Hepatocyte (in vitro differentiated cells): ENCODE measurements around the gene NARS2. TPM values are rescaled to one million over a fixed set of nuclear protein-coding genes. Genes with fewer than 3 reads are reported as not detected.
"Not testable (repeated sequence)": the region's sequence is repeated elsewhere in the genome, so short reads cannot be mapped to it uniquely, and the experiment has no call there.

Experiments used
- DNase-seq: peaks from one replicate; pipeline ENCODE4 v3.0.0-alpha.2; 2016; ENCODE audit warnings: low spot score
- H2AFZ ChIP-seq: fragments of 200-600 bp; sonication (generic); 2 replicates; pipeline ENCODE4 v1.6.0; 2016; ENCODE audit warnings: antibody characterized with exemption, mild to moderate bottlenecking
- H3K27ac ChIP-seq: fragments of 200-600 bp; sonication (generic); 2 replicates; pipeline ENCODE4 v1.5.1; 2016; ENCODE audit warnings: mild to moderate bottlenecking
- H3K27me3 ChIP-seq: fragments of 200-600 bp; sonication (generic); 2 replicates; pipeline ENCODE4 v1.6.1; 2016
- H3K36me3 ChIP-seq: fragments of 200-600 bp; sonication (generic); replicated peaks from 2 replicates; pipeline ENCODE4 v1.5.1; 2016; ENCODE audit warnings: low read depth; ENCODE audit not compliant: insufficient read depth
- H3K4me1 ChIP-seq: fragments of 200-600 bp; sonication (generic); 2 replicates; pipeline ENCODE4 v1.5.1; 2016; ENCODE audit warnings: mild to moderate bottlenecking, moderate library complexity; ENCODE audit not compliant: insufficient read depth
- H3K4me2 ChIP-seq: fragments of 200-600 bp; sonication (generic); 2 replicates; pipeline ENCODE4 v1.6.0; 2016
- H3K4me3 ChIP-seq: fragments of 200-600 bp; sonication (generic); 2 replicates; pipeline ENCODE4 v1.5.1; 2016; ENCODE audit warnings: mild to moderate bottlenecking
- H3K79me2 ChIP-seq: fragments of 200-600 bp; sonication (generic); 2 replicates; pipeline ENCODE4 v1.6.0; 2017; ENCODE audit warnings: mild to moderate bottlenecking
- H3K9me2 ChIP-seq: fragments of 200-600 bp; sonication (generic); replicated peaks from 2 replicates; pipeline ENCODE4 v1.6.0; 2017; ENCODE audit warnings: mild to moderate bottlenecking; ENCODE audit not compliant: insufficient read depth
- H3K9me3 ChIP-seq: fragments of 200-600 bp; sonication (generic); 2 replicates; pipeline ENCODE4 v1.5.1; 2016; ENCODE audit warnings: low read depth, mild to moderate bottlenecking
- H4K20me1 ChIP-seq: fragments of 200-600 bp; sonication (generic); 2 replicates; pipeline ENCODE4 v1.6.0; 2016; ENCODE audit warnings: mild to moderate bottlenecking; ENCODE audit not compliant: insufficient read depth, poor library complexity, severe bottlenecking
- CTCF ChIP-seq: fragments of 200-600 bp; sonication (generic); IDR thresholded peaks from 2 replicates; pipeline ENCODE4 v1.5.1; 2016; ENCODE audit warnings: antibody characterized with exemption, mild to moderate bottlenecking; ENCODE audit not compliant: poor library complexity
- EZH2 ChIP-seq: fragments of 200-600 bp; sonication (generic); IDR thresholded peaks from 2 replicates; pipeline ENCODE4 v1.6.1; 2016; ENCODE audit warnings: antibody characterized with exemption, mild to moderate bottlenecking, borderline replicate concordance
- EZH2phosphoT487 ChIP-seq: fragments of 200-600 bp; sonication (generic); IDR thresholded peaks from one replicate; pipeline ENCODE4 v1.6.1; 2018; ENCODE audit warnings: antibody characterized with exemption, mild to moderate bottlenecking, low read depth, moderate library complexity; ENCODE audit not compliant: unreplicated experiment, severe bottlenecking
- WGBS: methylation state at CpG from one replicate; pipeline ENCODE4 v1.1.6; 2016; ENCODE audit warnings: low lambda C conversion rate; ENCODE audit errors: missing lambda C conversion rate; 5-methylcytosine and 5-hydroxymethylcytosine counted together
- polyA plus RNA-seq: library from polyadenylated mRNA; unstranded; fragments of >200 nt; fragmentation: Nextera tagmentation; extraction: Ambion mirVana; gene quantifications from 2 replicates; pipeline ENCODE4 v1.2.1, GENCODE V29; 2016
- total RNA-seq: library from RNA; depleted of rRNA; stranded (reverse); fragments of >200 nt; gene quantifications from 2 replicates; pipeline ENCODE4 v1.2.3, GENCODE V29; 2014

NARS2 gene
- total and polyA plus RNA-seq, 2 experiments from 2014 or later, result 17.5 to 19.1 TPM

- Histone ChIP-seq H2AFZ (no peak overlapping the region), H3K9me2 (no peaks in the 10 kb centered on the region), H3K9me3 (no peaks in the 10 kb centered on the region), H4K20me1 (no peaks in the 10 kb centered on the region), H3K27ac (no peak overlapping the region), H3K27me3 (no peaks in the 10 kb centered on the region), H3K4me2 (no peak overlapping the region), H3K36me3 (no peaks in the 10 kb centered on the region), H3K4me3 (no peak overlapping the region), H3K79me2 (peaks cover 16% of the 10 kb centered on the region), H3K4me1 (peaks cover 12% of the 10 kb centered on the region)
- TF ChIP-seq EZH2 (no peak), CTCF (no peak), EZH2phosphoT487 (no peak)
- DNase-seq, result no peak
- WGBS, result 51% methylated on average over 2 of the region's 2 CpGs
Observed at GRCh38 chr11:78557236-78557635, 17.4 kb downstream of the NARS2 start.

GRCh38 chr11:78555592-78555991, 19.1 kb downstream of the NARS2 start:
- no peak for DNase-seq
- Histone ChIP-seq H3K4me3 (no peak overlapping the region), H3K27ac (no peak overlapping the region), H3K27me3 (no peaks in the 10 kb centered on the region), H4K20me1 (no peaks in the 10 kb centered on the region), H3K9me3 (no peaks in the 10 kb centered on the region), H3K36me3 (no peaks in the 10 kb centered on the region), H3K4me2 (no peak overlapping the region), H3K4me1 (peaks cover 2% of the 10 kb centered on the region), H3K79me2 (peaks cover 8% of the 10 kb centered on the region), H2AFZ (no peak overlapping the region), H3K9me2 (no peaks in the 10 kb centered on the region)
- TF ChIP-seq EZH2, result no peak
- no peak for TF ChIP-seq EZH2phosphoT487
- TF ChIP-seq CTCF, result no peak
- 96% methylated on average over 3 of the region's 3 CpGs for WGBS

GRCh38 chr11:78552881-78553280, 21.8 kb downstream of the NARS2 start:
- Histone ChIP-seq H3K27ac (no peak overlapping the region), H3K36me3 (no peaks in the 10 kb centered on the region), H3K9me2 (no peaks in the 10 kb centered on the region), H2AFZ (no peak overlapping the region), H3K4me1 (no peaks in the 10 kb centered on the region), H3K4me3 (no peak overlapping the region), H3K9me3 (no peaks in the 10 kb centered on the region), H3K27me3 (no peaks in the 10 kb centered on the region), H3K4me2 (no peak overlapping the region), H4K20me1 (no peaks in the 10 kb centered on the region), H3K79me2 (no peaks in the 10 kb centered on the region)
- 100% methylated on average over 2 of the region's 2 CpGs for WGBS
- no peak for DNase-seq
- no peak for TF ChIP-seq EZH2phosphoT487
- no peak for TF ChIP-seq CTCF
- no peak for TF ChIP-seq EZH2

GRCh38 chr11:78552139-78552538, 22.5 kb downstream of the NARS2 start:
- H3K4me2 ChIP-seq, H3K4me1 ChIP-seq, H3K79me2 ChIP-seq, H2AFZ ChIP-seq, DNase-seq, H3K27ac ChIP-seq, H3K27me3 ChIP-seq, H3K9me2 ChIP-seq, H3K9me3 ChIP-seq, H4K20me1 ChIP-seq, H3K4me3 ChIP-seq, H3K36me3 ChIP-seq: not testable (repeated sequence)
- 93% methylated on average over 6 of the region's 6 CpGs for WGBS
